Neural crest cell (in vitro differentiated cells): ENCODE measurements around the gene NAGLU. TPM values are rescaled to one million over a fixed set of nuclear protein-coding genes. Genes with fewer than 3 reads are reported as not detected.

Experiments used
- DNase-seq: peaks from one replicate; pipeline ENCODE4 v3.0.0; 2021; ENCODE audit warnings: low read depth, mixed read lengths, low spot score
- H3K27ac Mint-ChIP-seq: one replicate; pipeline ENCODE4 v1.8.0; 2021; ENCODE audit warnings: mild to moderate bottlenecking, mixed read lengths; ENCODE audit not compliant: unreplicated experiment
- H3K27me3 Mint-ChIP-seq: 2 replicates; pipeline ENCODE4 v1.8.0; 2021; ENCODE audit warnings: low read depth, mild to moderate bottlenecking, mixed read lengths
- H3K36me3 Mint-ChIP-seq: 2 replicates; pipeline ENCODE4 v1.8.0; 2021; ENCODE audit warnings: low read depth, mild to moderate bottlenecking, mixed read lengths
- H3K4me1 Mint-ChIP-seq: 2 replicates; pipeline ENCODE4 v1.8.0; 2021; ENCODE audit warnings: mixed read lengths
- H3K4me3 Mint-ChIP-seq: one replicate; pipeline ENCODE4 v1.8.0; 2021; ENCODE audit warnings: mild to moderate bottlenecking, mixed read lengths
- H3K9me3 Mint-ChIP-seq: 2 replicates; pipeline ENCODE4 v1.8.0; 2021; ENCODE audit warnings: mixed read lengths
- total RNA-seq: library from RNA; stranded (reverse); gene quantifications from 2 replicates; pipeline ENCODE4 v1.2.1, GENCODE V29; 2021
- TF ChIP-seq, protein P1 (sequence below): fragments of 200-600 bp; sonication (generic); conservative IDR thresholded peaks from 2 replicates; pipeline ENCODE4 v1.5.0; 2021; ENCODE audit warnings: antibody characterized with exemption, mild to moderate bottlenecking

NAGLU gene
- total RNA-seq, 1 donor from 2014 or later: 20.5 TPM

DNA sequence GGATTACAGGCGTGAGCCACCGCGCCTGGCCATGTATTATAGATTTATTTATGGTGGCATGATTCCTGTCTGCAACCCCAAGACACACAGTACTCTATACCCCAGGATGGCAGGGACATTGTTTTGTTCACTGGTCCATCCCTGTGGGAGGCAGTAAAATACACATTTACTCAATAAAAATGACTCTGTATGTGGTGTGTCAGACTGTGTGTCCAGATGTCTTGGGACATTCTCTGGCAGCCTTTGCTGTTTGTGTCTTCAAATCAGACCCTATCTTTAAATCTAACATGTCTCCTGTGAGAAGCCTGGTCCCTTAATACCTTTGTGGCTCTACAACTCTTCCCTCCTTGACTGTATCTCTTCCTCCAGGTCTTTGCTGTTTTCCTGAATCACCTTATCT, 24.2 kb downstream of the NAGLU start:
- Mint-ChIP-seq H3K36me3 (no peaks in the 10 kb centered on the region), H3K4me3 (peak overlapping the region; percentile 87), H3K27me3 (no peaks in the 10 kb centered on the region), H3K9me3 (no peaks in the 10 kb centered on the region), H3K27ac (no peak overlapping the region), H3K4me1 (peaks cover 23% of the 10 kb centered on the region)
- no peak for DNase-seq
- TF ChIP-seq, protein P1, sequence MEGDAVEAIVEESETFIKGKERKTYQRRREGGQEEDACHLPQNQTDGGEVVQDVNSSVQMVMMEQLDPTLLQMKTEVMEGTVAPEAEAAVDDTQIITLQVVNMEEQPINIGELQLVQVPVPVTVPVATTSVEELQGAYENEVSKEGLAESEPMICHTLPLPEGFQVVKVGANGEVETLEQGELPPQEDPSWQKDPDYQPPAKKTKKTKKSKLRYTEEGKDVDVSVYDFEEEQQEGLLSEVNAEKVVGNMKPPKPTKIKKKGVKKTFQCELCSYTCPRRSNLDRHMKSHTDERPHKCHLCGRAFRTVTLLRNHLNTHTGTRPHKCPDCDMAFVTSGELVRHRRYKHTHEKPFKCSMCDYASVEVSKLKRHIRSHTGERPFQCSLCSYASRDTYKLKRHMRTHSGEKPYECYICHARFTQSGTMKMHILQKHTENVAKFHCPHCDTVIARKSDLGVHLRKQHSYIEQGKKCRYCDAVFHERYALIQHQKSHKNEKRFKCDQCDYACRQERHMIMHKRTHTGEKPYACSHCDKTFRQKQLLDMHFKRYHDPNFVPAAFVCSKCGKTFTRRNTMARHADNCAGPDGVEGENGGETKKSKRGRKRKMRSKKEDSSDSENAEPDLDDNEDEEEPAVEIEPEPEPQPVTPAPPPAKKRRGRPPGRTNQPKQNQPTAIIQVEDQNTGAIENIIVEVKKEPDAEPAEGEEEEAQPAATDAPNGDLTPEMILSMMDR: no peak

DNA sequence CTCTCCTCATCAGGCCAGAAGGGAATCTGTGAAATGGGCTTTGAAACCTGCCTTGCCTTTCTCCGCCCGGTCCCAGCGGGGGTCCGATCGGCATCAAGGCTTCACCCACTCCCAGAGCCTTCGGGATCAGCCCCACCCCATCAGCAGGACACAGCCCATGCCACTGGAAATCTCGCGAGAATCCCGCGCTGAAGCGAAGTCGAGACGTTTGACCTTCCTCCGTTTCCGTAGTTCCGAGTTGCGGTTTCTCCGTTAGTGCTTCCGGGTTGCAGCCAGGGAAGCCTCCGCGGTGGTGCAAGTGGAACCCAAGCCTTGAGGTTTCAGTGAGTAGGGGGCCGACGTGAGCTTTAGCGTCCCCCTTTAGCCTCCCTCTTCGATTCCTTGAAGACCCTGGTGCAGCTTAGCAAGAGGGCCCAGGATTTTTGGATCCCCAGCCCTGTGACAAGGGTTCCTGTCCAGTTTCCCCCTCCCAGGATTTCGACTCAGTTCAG, 25.9 kb downstream of the NAGLU start, which contains the start of gene COASY:
Gene COASY, plus strand, starts transcription at position 252 of the 491 bp plus-strand sequence. CDS start 475 bp downstream, outside the sequence.
- H3K27ac Mint-ChIP-seq: peak within 1 kb of the TSS; percentile 96
- peak within 1 kb of the TSS; percentile 97 for H3K4me3 Mint-ChIP-seq

GRCh38 chr17:42562388-42563142, 26.5 kb downstream of the NAGLU start:
- no peaks in the 10 kb centered on the region for H3K36me3 Mint-ChIP-seq
- no peaks in the 10 kb centered on the region for H3K27me3 Mint-ChIP-seq
- H3K27ac Mint-ChIP-seq: peak overlapping the region; percentile 96
- H3K4me1 Mint-ChIP-seq: peaks cover 23% of the 10 kb centered on the region
- no peak for DNase-seq
- no peaks in the 10 kb centered on the region for H3K9me3 Mint-ChIP-seq
- peak overlapping the region; percentile 97 for H3K4me3 Mint-ChIP-seq
- TF ChIP-seq, protein P1: no peak

More for the DNA sequence above, 25.9 kb downstream of the NAGLU start, which contains the start of gene COASY:
- DNase-seq: peak; percentile 96
- no peaks in the 10 kb centered on the region for H3K36me3 Mint-ChIP-seq
- H3K9me3 Mint-ChIP-seq: no peaks in the 10 kb centered on the region
- TF ChIP-seq, protein P1: no peak
- peaks cover 26% of the 10 kb centered on the region for H3K4me1 Mint-ChIP-seq
- H3K27me3 Mint-ChIP-seq: no peaks in the 10 kb centered on the region

- DNase-seq: no peak
- H3K27ac Mint-ChIP-seq: no peak overlapping the region
- TF ChIP-seq, protein P1: no peak
- peaks cover 3% of the 10 kb centered on the region for H3K36me3 Mint-ChIP-seq
- no peaks in the 10 kb centered on the region for H3K9me3 Mint-ChIP-seq
- peak overlapping the region; percentile 97 for H3K4me3 Mint-ChIP-seq
- no peaks in the 10 kb centered on the region for H3K27me3 Mint-ChIP-seq
- peaks cover 27% of the 10 kb centered on the region for H3K4me1 Mint-ChIP-seq
These were observed 27.1 kb downstream of the NAGLU start for GRCh38 chr17:42563143-42563509.

DNA sequence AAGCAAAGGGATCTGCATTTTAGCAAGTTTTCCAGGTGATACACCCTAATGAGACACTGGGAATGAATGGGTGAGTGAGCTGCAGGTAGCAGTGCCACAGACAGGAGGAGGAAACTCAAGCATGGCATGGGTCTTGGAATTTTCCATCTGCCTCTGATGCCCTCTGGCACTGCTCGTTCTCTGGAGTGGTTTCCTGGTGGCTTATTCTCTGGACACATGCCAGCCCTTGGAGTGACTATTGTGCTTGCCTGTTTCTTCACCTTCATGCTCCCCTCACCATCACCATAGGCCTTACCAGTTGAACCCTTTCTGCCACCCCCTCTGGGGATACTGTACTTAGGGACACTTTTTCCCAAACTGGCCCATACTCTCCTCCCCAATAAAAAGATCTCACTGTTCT, 27.5 kb downstream of the NAGLU start:
- TF ChIP-seq, protein P1: no peak
- Mint-ChIP-seq H3K27ac (no peak overlapping the region), H3K27me3 (no peaks in the 10 kb centered on the region), H3K9me3 (no peaks in the 10 kb centered on the region), H3K4me1 (peaks cover 27% of the 10 kb centered on the region), H3K36me3 (peaks cover 3% of the 10 kb centered on the region), H3K4me3 (peak overlapping the region; percentile 97)
- no peak for DNase-seq
